ENCODE data around the gene GRAMD1B.

Gene GRAMD1B

GRCh38 chr11:123537726-123538125 lies 107.7 kb downstream of the GRAMD1B start:
- no peak for DNase-seq

GRCh38 chr11:123543797-123544196 lies 113.7 kb downstream of the GRAMD1B start:
- peak in 3 of 4 experiments; percentile 53 to 60 (median 60) for DNase-seq

DNA sequence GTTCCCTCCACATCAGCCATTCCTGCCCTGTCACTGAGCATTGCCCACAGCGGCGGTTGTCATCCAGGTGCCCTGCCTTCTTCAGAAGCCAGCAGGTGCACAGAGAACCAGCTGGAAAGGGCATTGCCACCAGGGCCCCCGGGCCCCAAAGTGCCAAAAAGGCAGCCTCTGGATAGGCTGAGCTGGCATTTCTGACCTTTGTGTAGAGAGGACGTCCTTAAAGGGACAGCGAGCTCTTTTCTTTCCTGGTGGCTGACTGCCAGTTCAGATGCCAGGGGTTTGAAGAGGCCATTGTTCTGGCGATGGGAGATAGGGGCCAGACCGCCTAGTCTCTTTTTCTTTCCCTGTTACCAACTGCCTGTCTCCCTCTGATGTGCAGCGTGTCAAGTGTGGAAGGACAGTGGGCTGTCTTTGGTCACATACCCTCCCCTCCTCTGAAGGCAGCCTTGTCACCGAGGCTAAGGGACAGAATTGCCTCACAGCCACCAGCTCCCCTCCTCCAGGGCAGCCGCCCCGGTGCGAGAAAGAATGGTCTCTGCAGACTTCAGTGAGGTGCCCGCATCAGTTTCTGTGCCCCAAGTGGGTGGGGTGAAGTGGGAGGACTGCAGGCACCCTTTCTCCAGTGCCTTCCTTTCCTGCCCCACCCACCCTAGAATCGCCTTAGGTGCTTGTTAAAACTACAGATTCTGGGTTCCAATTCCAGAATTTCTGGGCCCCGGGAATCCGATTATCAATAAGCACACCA lies 114.7 kb downstream of the GRAMD1B start:
- no peak for DNase-seq

DNA sequence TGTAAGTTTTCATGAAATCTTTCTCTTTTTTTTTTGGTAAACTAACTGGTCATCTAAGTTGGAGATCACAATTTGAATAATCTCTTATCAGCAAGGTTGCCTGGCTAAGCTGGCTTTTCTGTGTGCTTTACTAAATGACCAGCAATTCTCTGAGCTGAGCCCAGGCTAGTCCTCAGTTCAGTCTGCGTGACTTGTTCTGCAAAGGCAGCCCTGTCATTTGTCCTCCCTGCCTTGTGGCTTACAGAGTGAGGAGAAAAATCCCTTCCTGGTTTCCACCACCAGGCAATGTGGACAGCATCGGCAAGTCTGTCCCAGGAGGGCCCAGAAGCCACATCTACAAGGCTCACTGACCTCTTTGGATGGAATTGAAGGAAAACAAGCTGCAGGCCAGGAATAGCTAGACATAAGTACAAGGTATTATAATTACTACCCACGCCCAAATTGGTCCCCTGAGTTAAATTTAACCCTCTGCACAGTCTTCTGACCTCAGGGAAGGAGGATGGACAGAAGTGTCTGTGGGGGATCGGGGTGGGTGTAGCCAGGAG lies 115.7 kb downstream of the GRAMD1B start:
- no peak for DNase-seq

DNA sequence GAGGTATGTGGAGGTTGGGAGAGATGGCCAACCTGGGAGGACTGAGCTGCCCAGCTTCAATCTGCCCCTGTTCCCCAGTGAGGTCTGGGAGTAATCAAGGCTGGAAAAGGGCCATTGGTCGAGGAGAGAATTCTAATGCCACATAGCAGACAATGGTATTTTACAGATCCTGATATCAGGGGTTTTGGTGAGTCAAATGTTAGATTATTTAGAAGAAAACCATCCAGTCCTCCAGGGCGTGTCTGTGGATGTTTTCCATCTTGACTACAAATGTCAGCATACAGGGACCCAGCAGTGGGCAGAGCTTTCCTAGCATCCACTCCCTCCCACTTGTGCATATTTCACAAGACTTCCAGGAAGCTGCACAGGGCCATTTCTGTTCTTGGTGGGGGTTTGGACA lies 116.4 kb downstream of the GRAMD1B start:
- peak in 2 of 4 experiments; percentile 24 to 34 for DNase-seq

DNA sequence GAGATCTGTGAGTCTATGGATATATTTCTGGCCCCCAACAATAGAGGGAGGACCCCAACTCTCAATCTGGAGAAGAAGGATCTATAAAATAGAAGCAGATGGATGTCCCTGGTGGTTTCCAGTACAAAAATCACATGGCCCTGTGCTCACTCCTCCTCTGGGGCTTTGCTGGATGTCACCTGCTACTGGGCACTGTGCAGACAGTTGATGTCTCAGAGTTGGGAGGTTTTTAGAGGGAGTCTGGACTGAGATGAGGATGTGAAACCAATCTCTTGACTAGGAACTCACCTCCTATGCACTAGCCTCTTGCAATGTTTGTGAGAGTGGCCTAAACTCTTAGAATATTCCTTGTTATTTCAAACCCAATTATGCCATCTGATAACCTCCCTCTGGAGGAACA lies 117.1 kb downstream of the GRAMD1B start:
- peak; percentile 68 to 82 (median 78) for DNase-seq

DNA sequence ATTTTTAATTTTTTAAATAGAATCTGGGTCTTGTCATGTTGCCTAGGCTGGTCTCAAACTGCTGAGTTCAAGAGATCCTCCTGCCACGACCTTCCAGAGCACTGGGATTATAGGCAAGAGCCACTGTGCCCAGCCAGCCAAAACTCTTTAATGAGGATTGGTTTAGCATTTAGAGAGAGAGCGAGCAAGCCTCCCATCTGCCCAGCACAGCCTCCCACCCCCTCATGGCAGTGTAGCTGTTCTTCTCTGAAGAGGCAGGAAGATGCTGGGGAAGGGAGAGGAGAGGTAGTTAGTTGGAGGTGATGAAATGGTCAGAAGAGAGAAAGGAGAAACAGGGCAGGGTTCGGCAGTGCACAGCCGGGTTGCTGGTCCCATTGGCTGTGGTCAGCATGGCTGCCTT lies 118.7 kb downstream of the GRAMD1B start:
- DNase-seq, result no peak

DNA sequence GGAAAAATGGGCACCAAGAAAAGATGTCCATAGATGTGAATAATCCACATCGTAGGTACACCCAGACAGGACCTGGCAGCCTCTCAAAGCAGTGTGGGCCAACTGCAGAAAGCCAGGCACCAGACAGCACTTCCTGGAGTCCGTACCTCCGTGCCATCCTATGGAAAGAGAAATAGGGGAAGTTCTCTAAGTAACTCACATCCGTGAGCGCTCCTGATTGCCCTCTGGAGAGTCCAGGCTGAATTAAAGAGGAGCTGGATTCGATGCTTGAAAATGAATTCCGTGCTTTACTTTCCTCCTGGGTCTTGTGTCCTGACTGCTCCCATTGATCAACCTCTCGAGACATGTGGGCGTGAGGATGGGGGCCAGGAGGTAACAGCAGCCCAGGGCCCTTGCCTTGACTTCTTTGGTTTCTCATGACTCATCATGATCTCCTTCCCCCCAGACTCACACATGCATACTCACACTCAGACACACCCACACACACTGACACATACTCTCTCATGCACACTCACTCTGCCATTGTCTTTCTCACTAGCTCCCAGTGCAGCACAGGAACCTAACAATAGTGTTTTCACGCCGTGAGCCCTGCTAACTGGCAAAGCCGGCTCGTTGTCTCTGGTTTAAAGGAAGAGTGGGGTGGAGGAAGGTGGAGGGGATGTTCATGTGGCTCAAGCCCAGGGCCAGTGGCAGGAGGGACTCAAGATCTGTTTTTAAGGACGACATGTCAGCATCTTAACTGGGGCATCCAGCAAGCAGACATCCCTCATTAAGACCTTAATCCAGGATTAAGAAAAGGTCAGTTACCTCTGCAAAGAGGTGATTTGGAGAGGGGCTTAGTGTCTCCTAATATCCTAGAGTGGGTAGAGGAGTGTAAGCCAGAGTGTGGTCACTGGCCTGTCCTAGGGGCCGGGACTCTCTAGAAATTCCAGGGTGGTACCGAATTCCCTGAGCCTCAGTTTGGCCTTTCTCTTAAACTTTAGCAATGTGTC lies 120.2 kb downstream of the GRAMD1B start:
- DNase-seq, result peak; percentile 40 to 64 (median 55)

DNA sequence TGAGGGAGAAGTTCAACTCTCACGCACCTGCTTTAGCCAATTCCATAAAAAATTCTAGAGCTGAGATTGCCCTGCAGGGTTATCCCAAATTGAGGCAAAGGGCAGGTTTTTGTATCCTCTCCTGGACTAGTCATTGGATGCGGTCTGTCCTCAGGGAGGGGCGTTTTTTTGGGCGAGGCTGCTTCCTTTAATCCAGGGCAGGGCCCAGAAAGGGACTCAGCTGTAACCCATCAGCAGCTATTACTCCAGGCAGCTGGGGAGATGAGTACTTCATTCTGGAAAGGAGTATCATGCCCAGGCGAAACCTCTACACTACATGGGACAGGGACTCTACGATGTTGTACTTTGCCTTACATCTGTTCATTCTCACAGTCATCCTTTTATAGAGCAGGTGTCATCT lies 121.0 kb downstream of the GRAMD1B start:
- no peak for DNase-seq

GRCh38 chr11:123556633-123557032 lies 126.6 kb downstream of the GRAMD1B start:
- no peak for DNase-seq

- no peak for DNase-seq
These were observed 128.7 kb downstream of the GRAMD1B start for GRCh38 chr11:123558536-123559315.

- no peak for DNase-seq
These were observed 129.5 kb downstream of the GRAMD1B start for GRCh38 chr11:123559523-123559955.

- DNase-seq, result peak; percentile 60 to 81 (median 70)
These were observed 129.9 kb downstream of the GRAMD1B start for GRCh38 chr11:123560006-123560405.

GRCh38 chr11:123561431-123561800 lies 131.3 kb downstream of the GRAMD1B start:
- DNase-seq, result peak in 1 of 4 experiments; percentile 23

GRCh38 chr11:123562158-123562557 lies 132.1 kb downstream of the GRAMD1B start:
- DNase-seq, result no peak

GRCh38 chr11:123562829-123563228 lies 132.8 kb downstream of the GRAMD1B start:
- no peak for DNase-seq

DNA sequence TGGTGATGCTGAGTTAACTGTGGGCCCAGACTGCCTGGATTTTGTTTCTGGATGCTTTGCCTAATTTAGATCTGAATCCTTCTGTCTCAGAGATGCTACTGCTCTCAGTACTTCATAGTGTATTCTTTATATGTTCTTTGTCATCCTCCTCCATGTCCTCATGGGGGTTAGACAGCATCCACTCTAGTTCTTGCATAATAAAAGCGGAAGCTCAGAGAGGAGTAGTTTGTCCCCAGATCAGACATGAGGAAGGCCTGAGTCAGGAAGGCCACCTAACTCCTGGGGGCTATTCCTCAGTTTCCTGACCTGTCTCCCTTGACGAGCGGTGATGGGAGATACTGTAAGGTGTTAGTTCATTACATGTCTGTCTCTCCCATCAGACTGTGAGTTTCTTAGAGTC lies 134.2 kb downstream of the GRAMD1B start:
- peak in 3 of 4 experiments; percentile 44 to 62 (median 60) for DNase-seq

DNA sequence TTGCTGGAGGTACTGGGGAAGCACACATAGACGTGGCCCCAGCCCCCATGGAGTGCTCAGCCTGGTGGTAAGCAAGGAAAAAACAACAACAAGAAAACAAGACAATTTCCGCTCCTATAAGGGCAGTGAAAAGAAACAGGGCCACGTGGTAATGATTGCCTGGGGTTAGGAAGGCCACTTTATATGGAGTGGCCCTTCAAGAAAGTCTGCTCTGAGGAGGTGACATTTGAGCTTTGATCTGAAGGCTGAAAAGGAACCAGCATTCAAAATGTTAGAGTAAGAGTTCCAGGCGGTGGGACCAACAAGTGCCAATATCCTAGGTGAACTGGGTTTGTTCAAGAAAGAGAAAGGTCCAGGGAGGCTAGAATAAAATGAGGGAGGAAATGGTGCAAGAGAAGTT lies 136.8 kb downstream of the GRAMD1B start:
- no peak for DNase-seq

GRCh38 chr11:123567466-123567865 lies 137.4 kb downstream of the GRAMD1B start:
- DNase-seq, result no peak

DNA sequence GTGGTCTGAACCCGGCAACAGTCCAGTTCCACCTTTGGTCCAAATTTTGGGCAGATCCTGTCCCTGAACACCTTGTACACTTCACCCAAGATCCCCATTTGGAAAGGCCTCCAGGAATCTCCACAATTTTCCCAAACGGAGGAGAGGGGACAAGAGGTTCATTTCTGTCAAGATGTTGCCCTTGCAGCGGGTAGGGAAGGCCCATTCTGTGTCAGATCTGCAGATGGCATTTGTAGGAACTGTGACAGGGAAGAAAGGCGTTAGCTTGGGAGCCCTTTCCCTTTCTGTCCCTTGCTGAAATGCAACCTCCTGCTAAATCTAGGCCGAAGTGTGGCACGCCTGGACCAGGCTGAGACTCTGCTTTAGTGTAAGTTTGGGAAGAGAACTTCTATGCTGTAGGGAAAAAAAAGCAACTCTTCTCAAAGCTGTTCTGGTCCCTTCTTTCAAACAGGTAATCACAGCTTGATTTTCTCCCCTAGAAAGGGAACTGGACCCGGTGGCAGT lies 138.3 kb downstream of the GRAMD1B start:
- no peak for DNase-seq

DNA sequence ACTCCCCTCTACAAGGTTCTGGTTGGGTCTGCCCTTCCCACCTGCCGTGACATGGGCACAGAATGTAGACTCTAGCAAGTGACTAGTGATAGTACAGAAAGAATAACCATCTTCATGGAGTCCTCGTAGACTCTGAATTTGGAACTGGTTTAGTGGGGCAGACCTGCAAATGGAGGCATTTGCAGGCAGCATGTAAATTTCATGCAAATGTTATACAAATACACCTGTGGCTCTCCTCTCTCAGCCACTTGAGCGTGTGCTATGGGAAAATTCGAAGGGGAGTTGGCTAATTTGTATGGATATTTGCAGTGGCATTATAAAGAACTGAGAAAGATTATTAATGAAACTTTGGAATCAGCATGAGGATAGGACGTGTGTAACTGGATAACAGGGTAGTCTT lies 139.3 kb downstream of the GRAMD1B start:
- DNase-seq, result no peak

- peak; percentile 27 to 56 (median 40) for DNase-seq
These were observed 141.0 kb downstream of the GRAMD1B start for GRCh38 chr11:123570939-123571580.
